NCI-H446 (cell line): ENCODE results near the gene MOB3B.

ENCODE experiments used
- DNase-seq, 2 experiments: peaks; one replicate each; lab custom pipeline; 2025; lab: John Stamatoyannopoulos, UW

Gene MOB3B

DNA sequence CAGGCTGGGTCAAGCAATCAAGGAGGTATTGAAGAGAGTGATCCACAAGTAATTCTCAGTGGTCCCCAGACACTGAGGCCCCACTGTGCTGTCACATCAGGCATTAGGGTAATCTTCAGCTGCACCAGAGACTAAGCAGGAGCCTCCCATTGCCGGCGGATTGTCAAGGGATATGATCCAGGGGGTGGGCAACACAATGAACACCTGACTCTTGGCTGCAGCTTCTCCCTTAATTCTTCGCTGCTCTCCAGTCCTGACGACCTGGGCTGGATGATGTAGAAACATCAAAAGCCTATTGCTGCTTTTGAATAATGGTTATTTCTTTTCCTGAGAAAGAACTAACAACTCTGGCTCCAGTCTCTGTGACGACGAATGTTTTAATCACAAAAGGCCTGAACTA lies 83.9 kb downstream of the MOB3B start:
- no peak for DNase-seq

DNA sequence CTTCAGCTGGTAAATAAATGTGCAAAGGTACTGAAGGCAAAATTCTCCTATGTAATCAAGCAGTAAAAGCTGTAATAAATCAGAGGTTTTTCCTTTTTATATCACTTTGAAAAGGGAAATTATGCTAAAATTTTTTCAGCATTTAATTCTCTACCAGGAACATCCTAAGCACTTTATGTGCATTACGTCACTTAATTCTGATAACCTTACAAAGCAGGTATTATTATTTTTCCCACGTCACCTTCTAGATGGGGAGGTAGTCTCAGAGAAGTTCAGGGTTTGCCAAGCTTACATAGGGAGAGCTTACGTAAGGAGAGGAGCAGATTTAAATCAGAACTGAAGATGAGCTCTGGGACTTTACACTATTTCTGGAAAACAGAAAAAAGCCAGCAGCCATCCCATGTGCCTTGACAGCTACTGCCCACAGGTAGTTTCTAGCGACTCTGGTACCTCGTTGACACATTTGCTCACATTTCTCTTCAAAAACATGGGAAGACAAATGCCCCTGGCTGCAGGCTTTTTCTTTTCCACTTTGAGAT lies 84.5 kb downstream of the MOB3B start:
- no peak for DNase-seq

DNA sequence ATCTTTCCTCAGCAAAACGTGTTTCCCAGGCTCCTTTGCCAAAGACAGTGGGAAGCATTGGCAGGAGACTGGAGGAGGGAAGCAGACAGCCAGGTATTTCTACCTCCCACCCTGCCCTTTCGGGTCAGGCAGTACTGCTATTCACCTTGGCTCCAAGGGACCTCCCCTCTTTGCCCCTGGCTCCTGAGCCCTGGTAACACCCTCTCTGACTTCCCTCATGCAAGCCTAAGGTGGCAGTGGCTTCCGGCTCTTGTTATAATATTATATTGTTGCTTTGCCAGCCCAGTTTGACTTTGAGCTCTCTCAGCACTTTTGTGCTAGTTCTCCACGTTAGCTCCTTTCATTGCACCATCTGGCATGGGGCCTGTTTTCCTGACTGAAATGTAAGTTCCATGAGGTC lies 87.2 kb downstream of the MOB3B start:
- DNase-seq = no peak

GRCh38 chr9:27441741-27442070 lies 87.9 kb downstream of the MOB3B start:
- DNase-seq = no peak

DNA sequence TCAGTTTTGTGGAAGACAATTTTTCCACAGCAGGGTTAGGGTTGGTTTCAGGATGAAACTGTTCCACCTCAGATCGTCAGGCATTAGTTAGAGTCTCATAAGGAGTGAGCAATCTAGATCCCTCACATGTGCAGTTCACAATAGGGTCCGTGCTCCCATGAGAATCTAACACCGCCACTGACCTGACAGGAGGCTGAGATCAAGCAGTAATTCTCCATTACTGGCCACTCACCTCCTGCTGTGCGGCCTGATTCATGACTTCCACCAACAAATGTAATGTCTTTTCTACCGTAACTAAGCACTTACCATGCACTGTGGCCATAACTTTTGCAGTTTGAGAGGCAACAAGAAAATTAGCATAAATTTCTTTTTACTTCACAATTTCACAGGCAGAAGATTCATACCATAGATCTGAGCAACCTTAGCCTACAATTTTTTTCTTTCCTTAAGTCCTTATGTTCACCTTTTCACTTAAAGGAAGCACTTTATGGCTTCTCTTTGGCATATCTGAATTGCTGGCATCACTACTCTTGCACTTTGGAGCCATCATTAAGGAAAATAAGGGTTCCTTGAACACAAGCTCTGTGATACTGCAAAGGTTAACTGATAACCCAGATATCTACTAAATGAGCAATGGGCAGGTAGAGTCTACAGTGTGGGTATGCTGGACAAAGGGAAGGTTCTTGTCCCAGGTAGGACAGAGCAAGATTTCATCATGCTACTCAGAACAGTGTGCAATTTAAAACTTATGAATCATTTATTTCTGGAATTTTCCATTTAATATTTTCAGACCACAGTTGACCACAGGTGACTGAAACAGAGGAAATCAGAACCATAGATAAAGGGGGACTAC lies 88.5 kb downstream of the MOB3B start:
- DNase-seq = no peak

DNA sequence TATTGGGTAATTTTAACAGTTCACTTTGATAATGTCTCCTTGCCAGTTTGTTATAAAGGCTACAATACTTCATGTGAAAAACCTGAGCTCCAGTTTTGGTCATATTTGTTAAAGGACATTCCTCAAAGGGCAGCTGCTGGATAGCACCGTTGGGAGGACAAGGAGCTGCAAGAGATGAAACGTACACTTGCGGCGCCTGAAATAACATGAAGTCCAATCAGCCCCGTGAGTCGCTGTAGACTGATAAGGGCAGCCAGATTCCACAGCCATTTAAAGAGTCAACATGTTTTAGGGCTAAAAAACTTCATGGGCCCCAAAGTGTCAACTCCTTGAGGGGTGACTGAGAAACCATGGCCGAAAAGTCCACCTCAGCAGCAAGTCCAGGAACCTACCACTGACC lies 91.1 kb downstream of the MOB3B start:
- no peak for DNase-seq

DNA sequence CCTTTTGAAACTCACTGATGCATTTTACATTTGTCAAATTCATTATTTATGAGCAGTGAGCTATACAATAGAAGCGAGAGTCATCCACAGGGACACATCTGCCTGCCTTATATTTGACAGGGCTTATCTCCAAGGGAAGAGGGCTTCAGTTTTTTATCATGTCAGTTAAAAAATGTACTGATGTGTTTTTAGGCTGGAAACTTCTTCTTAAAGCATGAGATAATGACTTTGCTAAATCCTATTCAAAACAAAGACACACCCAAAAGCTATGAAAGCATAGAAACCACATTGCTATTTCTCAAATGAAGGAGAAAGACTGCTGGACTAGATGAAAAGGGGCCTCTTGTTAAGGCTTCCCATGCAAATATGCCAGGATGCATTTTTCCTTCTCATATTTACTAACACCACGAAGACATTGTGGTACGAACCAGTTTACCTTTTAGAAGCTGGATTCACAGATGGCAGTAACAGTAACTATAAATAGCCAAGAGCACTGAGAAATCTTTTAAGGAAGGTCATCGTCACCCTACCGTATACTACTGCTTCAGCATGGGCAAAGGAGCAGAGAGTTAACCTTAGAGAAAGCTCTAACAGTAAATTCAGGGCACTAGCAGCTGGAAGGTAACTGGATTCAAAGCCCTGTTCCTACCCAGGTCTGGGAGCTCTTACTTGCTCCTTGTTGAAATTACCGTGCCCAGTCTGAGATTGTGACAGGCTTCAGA lies 91.8 kb downstream of the MOB3B start:
- DNase-seq = no peak

GRCh38 chr9:27436234-27436633 lies 93.4 kb downstream of the MOB3B start:
- DNase-seq = no peak

DNA sequence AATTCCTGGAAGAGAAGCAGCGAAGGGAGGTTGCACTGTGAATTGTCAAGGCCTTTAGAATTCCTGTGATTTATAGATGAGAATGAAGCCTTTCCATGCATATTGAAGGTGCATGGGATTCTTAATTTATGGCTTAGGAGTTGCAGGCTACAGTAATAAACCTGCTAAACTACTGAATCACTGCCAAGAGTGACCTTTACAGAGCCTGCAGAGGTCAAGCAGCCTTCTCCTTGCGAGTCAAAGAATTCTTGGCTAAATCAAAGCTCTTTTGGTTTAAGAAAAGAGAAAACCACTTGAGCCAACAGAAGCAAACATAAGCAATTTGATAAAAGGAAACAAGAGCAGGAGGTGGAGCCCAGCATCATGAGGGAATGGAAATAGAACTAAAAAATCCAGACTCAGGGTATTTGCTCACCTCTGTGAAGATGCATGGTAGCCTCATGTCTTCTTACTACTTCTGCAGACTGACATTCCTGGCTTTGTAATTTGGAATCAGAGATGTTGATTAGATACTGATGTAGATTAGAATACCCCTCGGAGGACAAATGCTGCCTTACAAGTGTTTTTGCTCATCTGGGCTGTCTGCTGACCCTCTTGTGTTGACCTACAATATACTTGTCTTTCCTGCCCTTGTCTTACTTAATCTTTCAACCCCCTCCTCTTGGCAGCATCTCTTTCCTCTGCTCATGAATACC lies 95.8 kb downstream of the MOB3B start:
- no peak for DNase-seq

DNA sequence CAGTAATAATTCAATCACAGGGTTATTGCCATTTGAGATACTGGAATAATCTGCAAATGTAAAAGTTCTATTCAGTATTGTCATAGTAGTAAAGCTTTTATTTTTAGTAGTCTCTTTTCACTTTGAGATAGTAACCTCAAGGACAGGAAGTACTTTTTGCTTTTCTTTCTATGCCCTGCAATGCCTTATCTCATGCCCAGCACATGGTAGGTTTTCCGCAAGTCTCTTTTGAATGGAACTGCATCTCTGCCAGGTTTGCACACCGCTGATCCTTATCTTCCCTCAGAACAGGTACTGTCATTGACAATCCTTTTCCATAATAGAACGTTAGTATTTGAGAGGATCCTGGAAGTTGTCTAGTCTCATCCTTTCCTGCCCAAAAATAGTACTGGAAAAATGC lies 97.3 kb downstream of the MOB3B start:
- no peak for DNase-seq

DNA sequence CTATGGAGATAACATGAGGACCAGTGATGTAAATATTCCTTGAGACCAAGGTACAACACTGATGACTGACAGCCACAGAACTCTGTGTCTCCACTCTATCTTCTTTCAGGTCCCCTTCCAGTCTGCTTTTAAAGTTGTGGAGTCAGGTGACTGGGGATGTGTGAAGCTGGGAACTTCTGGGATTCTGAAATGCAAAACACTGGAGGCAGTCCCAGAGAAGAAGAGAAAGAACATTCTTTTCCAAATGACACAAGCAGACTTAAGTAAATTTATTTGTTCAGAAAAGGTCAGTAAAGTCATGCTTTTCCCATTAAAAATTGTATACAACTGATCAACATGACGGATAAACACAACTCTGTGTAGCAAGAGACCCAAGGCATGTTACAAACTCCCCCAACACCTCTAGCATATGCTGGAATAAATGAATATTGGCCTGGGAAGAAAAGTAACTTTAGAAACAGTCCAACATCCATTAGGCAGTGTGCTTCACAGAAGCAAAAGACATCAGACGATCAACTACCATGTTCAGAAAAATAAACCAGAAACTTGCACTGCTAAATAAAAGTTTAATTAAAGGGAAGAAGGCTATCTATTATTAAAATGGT lies 98.0 kb downstream of the MOB3B start:
- no peak for DNase-seq

- no peak for DNase-seq
Observed at GRCh38 chr9:27430750-27431535, 98.7 kb downstream of the MOB3B start.

GRCh38 chr9:27429917-27430316 lies 99.7 kb downstream of the MOB3B start:
- no peak for DNase-seq

DNA sequence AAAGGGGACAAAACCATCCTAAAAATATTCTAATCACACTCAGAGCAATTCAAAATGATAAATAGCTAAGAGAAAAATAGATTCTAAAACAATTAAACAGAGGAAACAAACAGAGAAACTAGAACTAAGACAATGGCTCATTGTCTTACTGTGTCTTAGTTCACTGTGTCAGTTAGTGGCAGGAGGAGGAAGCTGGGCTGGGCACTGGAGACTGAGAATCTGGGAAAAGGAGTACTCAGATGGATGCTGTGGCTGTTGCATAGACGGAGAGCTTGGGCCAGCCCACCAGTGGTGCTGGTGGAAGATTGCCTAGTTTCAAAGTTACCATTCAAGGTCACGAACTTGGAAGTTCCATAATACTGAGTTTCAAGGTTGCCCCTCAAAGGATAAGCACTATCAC lies 100.2 kb downstream of the MOB3B start:
- no peak for DNase-seq

DNA sequence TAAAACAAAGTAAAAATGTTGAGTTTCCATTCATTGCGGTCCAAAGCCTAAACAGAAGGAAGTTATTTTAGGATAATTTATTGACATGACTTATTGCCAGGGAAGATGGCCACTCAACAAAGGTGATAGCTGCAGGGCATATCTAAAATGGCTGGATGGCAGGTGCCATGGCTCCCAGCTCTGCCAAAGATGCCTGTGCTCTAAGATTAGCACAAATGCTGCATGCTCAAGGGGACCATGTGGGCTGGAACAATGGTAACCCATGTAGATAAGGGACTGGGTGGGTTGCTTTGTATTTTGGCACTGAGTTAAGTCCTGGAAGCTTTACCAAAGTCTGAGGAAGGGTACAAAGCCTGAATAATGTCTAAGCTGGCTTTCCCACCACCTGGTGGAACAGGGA lies 101.1 kb downstream of the MOB3B start:
- no peak for DNase-seq

DNA sequence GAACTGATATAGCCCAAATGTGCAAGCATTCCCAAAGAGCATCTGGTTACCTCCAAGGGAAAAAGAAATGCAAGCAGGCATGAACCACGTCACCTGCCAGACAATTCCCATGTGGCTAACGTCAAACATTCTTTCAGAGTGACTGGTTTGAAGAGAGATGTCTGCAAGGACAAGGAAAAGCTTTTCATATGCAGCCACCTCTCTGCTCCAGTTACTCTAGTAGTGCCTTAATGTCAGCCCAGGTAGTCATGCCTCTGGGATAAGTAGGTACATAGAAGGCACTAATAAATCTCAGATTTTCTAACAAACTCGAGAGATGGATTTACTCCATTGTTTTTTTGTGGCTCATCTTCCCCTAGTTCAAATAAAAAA lies 102.4 kb downstream of the MOB3B start:
- no peak for DNase-seq

DNA sequence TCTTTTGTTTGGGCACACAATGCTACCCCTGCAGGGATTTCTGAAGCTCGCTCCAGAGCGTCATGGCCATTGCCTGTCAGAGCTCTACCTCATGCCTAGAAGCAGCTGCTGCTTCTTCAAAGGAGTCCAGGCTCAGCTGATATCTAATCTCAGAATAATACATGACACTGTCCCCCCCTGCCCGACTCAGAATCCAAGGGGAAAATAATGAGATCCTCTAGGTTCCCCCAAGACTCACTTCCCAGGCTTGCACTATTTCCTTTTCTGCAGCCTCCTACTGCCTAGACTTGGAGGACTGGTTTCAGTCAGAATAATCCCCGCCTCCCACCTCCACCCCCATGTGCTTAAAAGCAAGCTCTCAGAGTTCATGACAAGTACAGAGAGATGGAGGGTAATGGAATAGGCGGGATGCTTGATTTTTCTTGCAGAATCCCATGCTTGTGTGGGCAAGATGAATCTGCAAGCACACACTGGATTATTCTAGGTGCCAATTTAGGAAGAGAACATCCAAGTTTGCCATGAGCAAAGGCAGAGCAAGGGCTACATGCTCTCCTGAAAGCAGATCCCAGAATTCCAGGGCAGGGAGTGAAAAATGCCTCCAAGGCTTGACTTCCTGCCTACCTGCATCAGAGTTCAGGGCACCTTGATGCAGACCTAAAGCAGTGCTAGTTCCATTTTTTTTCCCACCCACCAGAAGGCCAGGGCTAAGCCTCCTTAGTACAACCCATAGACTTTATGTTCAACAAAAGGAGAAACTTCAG lies 102.9 kb downstream of the MOB3B start:
- DNase-seq = no peak

DNA sequence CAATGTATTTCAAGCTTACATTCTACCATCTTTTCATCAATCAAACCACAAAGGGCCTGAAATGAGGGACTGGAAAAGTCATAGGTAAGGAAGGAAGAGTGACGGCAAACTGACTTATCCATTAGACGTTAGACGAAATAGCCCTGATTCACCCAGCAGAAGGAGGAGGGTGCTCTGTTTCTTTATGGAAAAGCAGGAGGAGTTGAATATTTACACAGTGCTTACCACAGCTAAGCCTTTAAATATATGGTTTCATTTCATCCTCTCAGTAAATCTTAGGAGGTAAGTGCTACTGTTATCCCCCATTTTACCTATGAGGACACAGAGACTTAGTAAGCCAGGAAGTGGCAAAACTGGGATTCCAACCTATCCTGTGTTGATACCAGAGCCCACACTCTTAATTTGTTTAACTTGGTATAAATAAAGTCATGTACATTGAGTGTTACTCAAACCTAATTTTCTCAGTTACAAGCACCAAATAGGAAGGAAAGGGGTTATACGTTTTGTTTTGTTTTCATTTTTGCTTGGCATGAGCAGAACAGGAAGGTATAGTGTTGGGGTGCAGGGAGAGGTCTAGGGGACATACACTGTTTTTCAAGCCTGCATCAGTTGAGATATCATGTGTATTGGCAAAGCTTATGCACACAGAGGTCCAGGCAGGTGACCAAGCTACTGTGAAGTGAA lies 103.6 kb downstream of the MOB3B start:
- no peak for DNase-seq

GRCh38 chr9:27423915-27424710 lies 105.5 kb downstream of the MOB3B start:
- no peak for DNase-seq
